Measurements from ENCODE around the gene CAMK1D. TPM values are rescaled to one million over a fixed set of nuclear protein-coding genes. Genes with fewer than 3 reads are reported as not detected.
"Not testable (repeated sequence)": the region's sequence is repeated elsewhere in the genome, so short reads cannot be mapped to it uniquely, and the experiment has no call there.

Gene CAMK1D
- polyA plus RNA-seq, 1 experiment: 1.1 TPM

- DNase-seq (ENCODE audit: low read depth): no peak
- no peak for TF ChIP-seq CTCF (IDR thresholded peaks at IDR 0.05; ENCODE audit: insufficient read depth, low read depth, low read length)
- Histone ChIP-seq H3K27me3 (ENCODE audit: control insufficient read depth, insufficient read depth, low read length) (no peaks in the 10 kb centered on the region), H3K4me3 (ENCODE audit: low read depth, low read length) (no peak overlapping the region), H3K36me3 (ENCODE audit: control insufficient read depth, insufficient read depth, low read length) (no peaks in the 10 kb centered on the region)
- POLR2A ChIA-PET: no interaction called here
- CTCF ChIA-PET: interaction anchor here (1.1 kb wide), 1 partner anchor 16 kb away, joined by 3 read pairs; the partner anchor contains the start of gene CAMK1D
These were observed 15.2 kb upstream of the CAMK1D start for GRCh38 chr10:12334186-12334530.

- H3K4me3 ChIP-seq (ENCODE audit: low read depth, low read length); H3K27me3 ChIP-seq (ENCODE audit: control insufficient read depth, insufficient read depth, low read length); DNase-seq (ENCODE audit: low read depth); CTCF ChIA-PET; H3K36me3 ChIP-seq (ENCODE audit: control insufficient read depth, insufficient read depth, low read length); POLR2A ChIA-PET: not testable (repeated sequence)
These were observed 14.2 kb upstream of the CAMK1D start for GRCh38 chr10:12335169-12335568.

GRCh38 chr10:12337453-12338372, 11.6 kb upstream of the CAMK1D start:
- no peak for DNase-seq (ENCODE audit: low read depth)
- CTCF ChIA-PET: interaction anchor here (0.6 to 1.5 kb wide), 2 partner anchors 15 to 762 kb away, joined by 3 to 4 read pairs; partner anchors contain the start of gene OPTN
- Histone ChIP-seq H3K36me3 (ENCODE audit: control insufficient read depth, insufficient read depth, low read length) (no peaks in the 10 kb centered on the region), H3K27me3 (ENCODE audit: control insufficient read depth, insufficient read depth, low read length) (no peaks in the 10 kb centered on the region), H3K4me3 (ENCODE audit: low read depth, low read length) (no peak overlapping the region)
- TF ChIP-seq CTCF (IDR thresholded peaks at IDR 0.05; ENCODE audit: insufficient read depth, low read depth, low read length): no peak
- POLR2A ChIA-PET: interaction anchor here (0.7 kb wide), 1 partner anchor 12 kb away, joined by 3 read pairs; the partner anchor contains the start of gene CAMK1D

- Histone ChIP-seq H3K4me3 (ENCODE audit: low read depth, low read length) (no peak overlapping the region), H3K36me3 (ENCODE audit: control insufficient read depth, insufficient read depth, low read length) (no peaks in the 10 kb centered on the region), H3K27me3 (ENCODE audit: control insufficient read depth, insufficient read depth, low read length) (no peaks in the 10 kb centered on the region)
- TF ChIP-seq CTCF (IDR thresholded peaks at IDR 0.05; ENCODE audit: insufficient read depth, low read depth, low read length): no peak
- no peak for DNase-seq (ENCODE audit: low read depth)
- CTCF ChIA-PET: interaction anchor here (1.5 kb wide), 1 partner anchor 16 kb away, joined by 4 read pairs; no protein-coding TSS in a partner anchor
- POLR2A ChIA-PET: no interaction called here
These were observed 10.4 kb upstream of the CAMK1D start for GRCh38 chr10:12338981-12339380.

GRCh38 chr10:12340371-12340770, 9.0 kb upstream of the CAMK1D start:
- ChIA-PET CTCF (no interaction called here), POLR2A (no interaction called here)
- Histone ChIP-seq H3K36me3 (ENCODE audit: control insufficient read depth, insufficient read depth, low read length) (no peaks in the 10 kb centered on the region), H3K27me3 (ENCODE audit: control insufficient read depth, insufficient read depth, low read length) (no peaks in the 10 kb centered on the region), H3K4me3 (ENCODE audit: low read depth, low read length) (no peak overlapping the region)
- DNase-seq (ENCODE audit: low read depth): no peak
- TF ChIP-seq CTCF (IDR thresholded peaks at IDR 0.05; ENCODE audit: insufficient read depth, low read depth, low read length): no peak
